ENCODE data around the gene FAT4.

DNA sequence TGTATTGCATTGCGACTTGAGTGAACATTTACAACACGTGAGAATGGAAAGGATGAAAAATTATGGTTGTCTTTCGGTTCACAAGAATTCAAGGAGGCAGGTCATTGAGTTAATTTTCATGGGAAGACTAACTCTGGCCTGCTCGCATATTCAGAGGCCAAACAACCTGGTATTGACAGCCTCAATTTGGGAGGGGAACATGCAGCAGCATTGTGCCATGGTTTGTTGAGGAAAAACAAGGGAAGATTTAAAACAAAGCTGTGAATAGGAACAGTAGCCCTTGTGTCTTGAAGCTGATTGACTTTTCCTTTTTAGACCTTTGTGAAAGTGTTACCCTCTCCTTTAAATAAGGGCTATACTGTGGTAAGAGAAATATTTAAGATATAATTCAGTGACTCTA lies 31.9 kb downstream of the FAT4 start:
- TF ChIP-seq, protein P1, sequence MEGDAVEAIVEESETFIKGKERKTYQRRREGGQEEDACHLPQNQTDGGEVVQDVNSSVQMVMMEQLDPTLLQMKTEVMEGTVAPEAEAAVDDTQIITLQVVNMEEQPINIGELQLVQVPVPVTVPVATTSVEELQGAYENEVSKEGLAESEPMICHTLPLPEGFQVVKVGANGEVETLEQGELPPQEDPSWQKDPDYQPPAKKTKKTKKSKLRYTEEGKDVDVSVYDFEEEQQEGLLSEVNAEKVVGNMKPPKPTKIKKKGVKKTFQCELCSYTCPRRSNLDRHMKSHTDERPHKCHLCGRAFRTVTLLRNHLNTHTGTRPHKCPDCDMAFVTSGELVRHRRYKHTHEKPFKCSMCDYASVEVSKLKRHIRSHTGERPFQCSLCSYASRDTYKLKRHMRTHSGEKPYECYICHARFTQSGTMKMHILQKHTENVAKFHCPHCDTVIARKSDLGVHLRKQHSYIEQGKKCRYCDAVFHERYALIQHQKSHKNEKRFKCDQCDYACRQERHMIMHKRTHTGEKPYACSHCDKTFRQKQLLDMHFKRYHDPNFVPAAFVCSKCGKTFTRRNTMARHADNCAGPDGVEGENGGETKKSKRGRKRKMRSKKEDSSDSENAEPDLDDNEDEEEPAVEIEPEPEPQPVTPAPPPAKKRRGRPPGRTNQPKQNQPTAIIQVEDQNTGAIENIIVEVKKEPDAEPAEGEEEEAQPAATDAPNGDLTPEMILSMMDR (IDR thresholded peaks at IDR 0.05), result no peak
- TF ChIP-seq POLR2A (IDR thresholded peaks at IDR 0.05; ENCODE audit: low read depth), result no peak
- no peak for TF ChIP-seq POLR2AphosphoS5 (IDR thresholded peaks at IDR 0.05)
